ENCODE data around the gene NR2F1-AS1.

The NR2F1-AS1 gene

GRCh38 chr5:93580927-93581445 lies at the start of gene NR2F1-AS1:
Gene NR2F1-AS1 (minus strand): TSS chr5:93581219.
- peak in 5 of 42 donors; percentile 28 to 62 (median 41) for DNase-seq
- intact Hi-C loops (cut with DNase I) = loop anchor here (2.0 kb wide), 1 partner anchor 220 kb away; no protein-coding TSS in a partner anchor

GRCh38 chr5:93626801-93627200 lies 45.8 kb upstream of the NR2F1-AS1 start:
- no peak for DNase-seq
- intact Hi-C loops (cut with DNase I) = no loop called here

GRCh38 chr5:93623153-93623552 lies 42.1 kb upstream of the NR2F1-AS1 start:
- intact Hi-C loops (cut with DNase I) = loop anchor here (5.0 kb wide), 1 partner anchor 36 kb away; no protein-coding TSS in a partner anchor
- no peak for DNase-seq

- intact Hi-C loops (cut with DNase I) = loop anchor here (5.0 kb wide), 1 partner anchor 35 kb away; no protein-coding TSS in a partner anchor
Measured at GRCh38 chr5:93622240-93622885, 41.3 kb upstream of the NR2F1-AS1 start.

GRCh38 chr5:93621327-93621798 lies 40.3 kb upstream of the NR2F1-AS1 start:
- intact Hi-C loops (cut with DNase I) = loop anchor here (5.0 kb wide), 1 partner anchor 34 kb away; no protein-coding TSS in a partner anchor
- DNase-seq = peak; percentile 72 to 97 (median 90)

More at GRCh38 chr5:93622240-93622885, 41.3 kb upstream of the NR2F1-AS1 start:
- DNase-seq = peak in 21 of 42 donors; percentile 22 to 82 (median 45)

GRCh38 chr5:93620487-93621326 lies 39.7 kb upstream of the NR2F1-AS1 start:
- intact Hi-C loops (cut with DNase I) = loop anchor here (5.0 kb wide), 1 partner anchor 33 kb away; no protein-coding TSS in a partner anchor
- DNase-seq = peak; percentile 42 to 92 (median 79)

- no peak for DNase-seq
- intact Hi-C loops (cut with DNase I) = no loop called here
Measured at GRCh38 chr5:93616538-93617174, 35.6 kb upstream of the NR2F1-AS1 start.

- intact Hi-C loops (cut with DNase I) = no loop called here
- no peak for DNase-seq
Measured at GRCh38 chr5:93612855-93613243, 31.8 kb upstream of the NR2F1-AS1 start.

GRCh38 chr5:93611976-93612854 lies 31.2 kb upstream of the NR2F1-AS1 start:
- peak in 8 of 42 donors; percentile 18 to 68 (median 44) for DNase-seq
- intact Hi-C loops (cut with DNase I) = no loop called here

- intact Hi-C loops (cut with DNase I) = no loop called here
- DNase-seq = no peak
Measured at GRCh38 chr5:93611273-93611975, 30.4 kb upstream of the NR2F1-AS1 start.

- DNase-seq = no peak
- intact Hi-C loops (cut with DNase I) = no loop called here
Measured at GRCh38 chr5:93610581-93611272, 29.7 kb upstream of the NR2F1-AS1 start.

GRCh38 chr5:93609762-93610161 lies 28.7 kb upstream of the NR2F1-AS1 start:
- no peak for DNase-seq
- intact Hi-C loops (cut with DNase I) = loop anchor here (5.0 to 10.0 kb wide), 2 partner anchors 193 to 305 kb away; no protein-coding TSS in a partner anchor

- DNase-seq = no peak
- intact Hi-C loops (cut with DNase I) = loop anchor here (5.0 to 10.0 kb wide), 2 partner anchors 193 to 306 kb away; no protein-coding TSS in a partner anchor
Measured at GRCh38 chr5:93608855-93609254, 27.8 kb upstream of the NR2F1-AS1 start.

- intact Hi-C loops (cut with DNase I) = loop anchor here (5.0 to 10.0 kb wide), 2 partner anchors 195 to 307 kb away; no protein-coding TSS in a partner anchor
- DNase-seq = peak in 21 of 42 donors; percentile 39 to 80 (median 60)
Measured at GRCh38 chr5:93607367-93608258, 26.6 kb upstream of the NR2F1-AS1 start.

- intact Hi-C loops (cut with DNase I) = loop anchor here (5.0 to 10.0 kb wide), 2 partner anchors 196 to 308 kb away; no protein-coding TSS in a partner anchor
- no peak for DNase-seq
Measured at GRCh38 chr5:93606382-93606752, 25.3 kb upstream of the NR2F1-AS1 start.

Data from head of caudate nucleus (tissue), 42 donors.